NCI-H748 (cell line): ENCODE data around the gene TBC1D9B.

Experiments
- DNase-seq: peaks from one replicate; lab custom pipeline; 2025; ENCODE audit not compliant: unreplicated experiment; lab: John Stamatoyannopoulos, UW

The TBC1D9B gene

DNA sequence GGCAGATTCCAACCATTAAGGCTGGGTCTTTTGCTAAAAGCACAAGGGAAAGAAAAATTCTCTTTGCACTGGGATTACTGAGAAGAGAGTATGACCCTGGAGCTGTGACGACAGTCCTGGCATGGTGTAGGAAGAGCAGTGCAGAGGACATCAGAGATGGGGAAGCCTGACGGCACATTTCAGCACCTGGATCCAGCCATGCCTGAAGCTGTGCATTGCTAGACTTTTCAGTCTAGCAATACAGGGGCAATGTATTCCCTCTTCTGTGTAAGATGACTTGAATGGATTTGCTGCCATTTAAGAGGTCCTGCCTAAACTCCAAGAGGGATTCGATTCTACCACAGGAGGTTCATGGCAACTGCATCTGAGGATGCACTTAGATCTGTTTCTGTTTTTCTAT lies 36.7 kb downstream of the TBC1D9B start:
- no peak for DNase-seq

DNA sequence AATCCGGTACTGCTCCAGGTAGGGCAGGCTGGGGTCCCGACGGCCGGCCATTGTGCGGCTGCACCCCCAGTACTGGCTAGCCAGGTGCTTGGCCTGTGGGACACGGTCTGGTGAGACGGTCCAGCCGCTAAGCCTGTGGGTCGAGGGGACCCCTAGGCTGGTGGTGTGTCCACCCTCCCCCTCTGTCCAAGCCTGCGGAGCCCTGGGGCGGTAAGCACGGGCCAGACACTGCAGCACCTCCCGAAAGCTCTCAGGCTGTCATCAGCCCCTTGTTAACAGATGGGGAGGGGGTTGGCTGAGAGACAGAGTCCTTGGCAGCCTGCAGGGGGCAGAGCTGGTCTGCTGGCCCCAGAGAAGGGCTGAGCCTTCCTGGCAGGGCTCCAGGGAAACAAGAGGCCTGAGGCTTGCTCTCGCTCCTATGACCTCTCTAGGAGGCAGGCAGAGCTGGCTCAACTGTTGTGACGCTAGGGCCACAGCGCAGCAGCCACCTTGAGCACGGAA lies 37.2 kb downstream of the TBC1D9B start:
- DNase-seq: peak; percentile 43

DNA sequence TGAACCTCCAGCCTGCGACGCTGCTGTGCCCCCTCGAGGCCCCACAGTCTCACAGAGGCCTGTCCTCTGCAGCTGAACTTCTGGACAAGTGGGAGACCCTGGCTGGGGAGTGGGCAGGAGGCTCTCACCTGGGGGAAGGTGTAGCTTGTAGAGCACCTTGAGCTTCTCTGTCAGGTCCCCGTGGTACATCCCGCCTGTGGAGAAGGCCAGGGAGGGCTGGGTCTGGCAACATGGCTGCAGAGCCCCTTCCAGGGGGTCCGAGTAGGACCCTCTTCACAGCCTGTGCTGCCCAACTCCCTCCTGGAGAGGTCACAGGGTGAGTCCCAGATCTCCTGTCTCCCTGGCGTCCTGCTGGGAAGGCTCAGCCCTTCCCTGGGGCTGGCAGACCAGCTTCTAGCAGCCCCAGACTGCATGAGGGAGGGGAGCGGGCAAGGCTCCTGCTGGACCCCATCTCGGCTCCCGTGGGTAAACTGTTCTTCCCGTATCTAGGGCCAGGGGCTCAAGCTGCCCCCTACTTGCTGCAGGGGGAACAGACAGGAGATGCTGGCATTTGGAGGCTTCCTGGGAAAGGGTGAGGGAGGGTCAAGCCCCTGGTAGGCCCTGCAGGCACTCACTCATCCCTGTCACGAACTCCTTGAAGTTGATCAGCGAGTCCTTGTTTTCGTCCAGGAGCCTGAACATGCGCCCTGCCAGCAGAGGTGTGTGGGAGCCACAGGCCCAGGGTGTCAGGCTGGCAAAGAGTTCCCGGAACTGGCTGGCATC lies 37.9 kb downstream of the TBC1D9B start:
- no peak for DNase-seq

DNA sequence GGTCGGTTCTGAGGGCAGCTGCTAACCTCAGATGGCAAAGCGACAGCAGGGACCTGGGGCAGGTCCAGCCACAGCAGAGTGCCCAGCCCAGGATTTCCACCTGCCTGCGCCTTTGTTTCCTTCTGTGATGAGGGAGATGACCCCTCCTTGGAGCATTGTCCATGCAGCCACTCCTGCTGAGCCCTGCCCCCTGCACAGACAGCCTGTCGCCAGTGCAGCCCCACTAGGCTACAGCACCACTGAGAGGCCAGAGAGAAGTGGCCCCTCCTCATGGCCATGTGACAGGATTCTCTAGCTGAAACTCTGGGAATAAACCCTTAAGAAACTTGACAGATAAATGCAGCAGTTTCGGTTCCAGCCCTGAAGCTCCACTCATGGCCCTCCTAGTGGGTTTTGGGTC lies 38.6 kb downstream of the TBC1D9B start:
- peak; percentile 58 for DNase-seq

GRCh38 chr5:179868541-179868940 lies 39.2 kb downstream of the TBC1D9B start:
- no peak for DNase-seq

GRCh38 chr5:179867476-179867875 lies 40.2 kb downstream of the TBC1D9B start:
- DNase-seq: no peak

DNA sequence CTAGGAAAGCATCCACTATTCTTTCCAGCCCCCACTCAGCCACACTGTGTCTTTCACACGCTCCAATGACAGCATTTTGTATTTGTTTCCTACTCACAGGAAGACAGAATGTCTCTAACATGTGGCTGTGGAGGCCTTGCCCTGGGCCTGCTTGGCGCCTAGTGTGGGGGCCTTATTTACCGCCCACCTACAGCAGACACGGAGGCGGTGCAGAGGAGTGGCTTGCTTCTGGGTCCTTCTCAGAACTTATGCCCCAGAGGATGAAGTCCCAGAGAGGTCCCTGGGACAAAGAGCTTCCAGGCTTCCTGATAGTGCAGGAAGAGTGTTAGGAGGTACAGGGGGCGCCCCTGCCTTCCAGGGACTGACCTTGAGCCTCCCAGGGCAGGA lies 40.6 kb downstream of the TBC1D9B start:
- no peak for DNase-seq

GRCh38 chr5:179866241-179867078 lies 41.2 kb downstream of the TBC1D9B start:
- no peak for DNase-seq

DNA sequence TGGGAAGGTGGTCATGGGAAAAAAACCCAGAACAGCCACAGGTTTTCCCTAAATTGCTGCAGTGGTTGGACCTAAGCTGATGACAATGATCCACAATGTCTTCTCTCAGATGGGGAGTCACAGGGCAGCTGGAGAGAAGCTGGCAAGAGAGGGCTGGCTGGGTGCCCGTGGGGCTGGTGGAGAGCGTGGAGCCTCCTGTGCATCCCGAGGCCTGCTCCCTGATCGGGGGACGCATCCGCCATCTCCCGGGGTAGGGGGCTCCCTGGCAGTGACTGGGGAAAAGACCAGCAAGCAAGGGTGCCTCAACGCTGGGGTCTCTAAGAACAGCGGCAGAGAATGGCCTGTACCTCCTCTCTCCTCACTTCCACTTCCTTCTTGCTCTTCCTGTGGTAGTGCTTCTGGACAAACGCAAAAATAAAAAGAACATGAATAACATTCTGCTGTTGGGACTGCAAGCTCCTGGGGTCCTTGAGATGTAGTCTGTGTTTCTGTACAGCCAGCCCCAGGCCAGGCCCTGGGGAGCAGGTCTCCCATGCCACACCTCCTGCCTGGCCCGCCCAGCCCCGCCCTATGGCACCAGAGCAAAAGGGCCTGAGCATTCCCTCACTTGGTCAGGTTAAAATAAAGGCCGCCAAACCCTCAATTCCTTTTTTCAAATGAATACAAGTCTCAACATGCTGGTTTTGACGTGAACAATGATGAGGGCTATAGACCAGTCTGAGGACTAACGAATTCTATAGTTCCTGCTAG lies 42.0 kb downstream of the TBC1D9B start:
- no peak for DNase-seq

DNA sequence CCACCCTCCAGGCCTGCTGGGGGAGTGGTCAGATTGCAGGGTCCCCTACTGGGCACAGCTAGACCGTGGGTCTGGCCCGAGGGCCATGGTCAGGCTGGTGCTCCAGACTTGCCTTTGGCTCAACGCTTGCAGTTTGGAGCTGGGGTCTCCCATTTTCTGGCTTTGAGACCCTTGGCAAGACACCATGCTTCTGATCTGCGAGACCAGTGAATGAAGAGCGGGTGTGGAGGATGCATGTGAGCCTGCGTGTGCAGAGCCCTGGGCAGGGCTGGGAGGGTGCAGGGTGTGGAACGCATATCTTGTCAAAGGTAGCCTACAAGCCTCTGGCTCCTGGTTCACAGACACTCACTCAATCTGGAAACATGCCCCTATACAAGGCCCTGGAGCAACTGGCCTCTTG lies 43.0 kb downstream of the TBC1D9B start:
- no peak for DNase-seq

DNA sequence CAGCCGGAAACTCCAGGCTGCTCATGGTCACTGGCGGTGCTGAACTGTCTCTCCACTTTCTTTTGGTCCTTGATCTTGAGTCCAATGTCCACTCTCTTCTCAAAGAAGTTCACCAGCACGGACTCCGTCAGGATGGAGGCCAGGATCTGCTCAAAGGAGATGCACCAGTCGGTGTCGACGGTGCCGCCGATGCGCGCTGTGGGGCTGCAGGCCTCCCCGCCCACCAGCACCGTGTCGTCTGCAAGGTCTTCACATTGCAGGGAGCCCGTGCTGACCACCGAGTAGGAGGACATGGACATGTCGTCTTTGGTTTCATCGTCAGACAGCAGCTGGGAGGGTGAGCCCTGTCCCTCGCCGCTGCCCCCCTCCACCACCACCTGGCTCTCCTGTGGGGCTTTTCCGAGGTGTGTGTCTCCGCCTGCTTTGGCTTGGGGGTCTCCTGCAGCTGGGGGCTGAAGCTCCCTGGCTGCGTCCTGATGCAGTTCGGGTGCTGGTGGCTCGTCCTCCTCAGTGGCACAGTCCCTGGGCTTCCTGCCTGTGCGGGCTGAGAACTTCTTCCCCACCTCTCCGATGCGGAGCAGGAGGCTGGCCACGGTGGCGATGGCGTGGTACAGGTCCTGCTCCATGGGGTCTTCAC lies 44.1 kb downstream of the TBC1D9B start:
- DNase-seq: no peak

- DNase-seq: no peak
These were observed 44.8 kb downstream of the TBC1D9B start for GRCh38 chr5:179862891-179863290.

DNA sequence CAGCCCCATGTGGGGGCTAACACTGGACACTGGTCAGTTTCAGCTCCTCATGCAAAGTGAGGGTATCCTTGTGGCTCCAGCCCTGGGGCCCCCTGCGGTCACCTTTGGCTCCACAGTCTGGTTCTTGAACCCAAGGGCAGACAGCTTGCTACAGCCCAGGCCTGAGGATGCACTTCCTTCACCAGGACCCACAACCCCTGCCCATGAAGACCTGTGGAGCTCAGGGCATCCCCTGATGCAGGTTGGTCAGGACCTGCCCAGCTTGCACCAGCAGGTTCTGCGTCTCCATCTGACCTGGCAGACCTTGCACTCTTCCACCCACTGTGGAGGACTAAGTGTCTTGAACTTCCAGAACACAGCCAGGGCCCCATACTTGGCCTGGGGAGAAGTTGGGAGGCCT lies 45.4 kb downstream of the TBC1D9B start:
- no peak for DNase-seq

DNA sequence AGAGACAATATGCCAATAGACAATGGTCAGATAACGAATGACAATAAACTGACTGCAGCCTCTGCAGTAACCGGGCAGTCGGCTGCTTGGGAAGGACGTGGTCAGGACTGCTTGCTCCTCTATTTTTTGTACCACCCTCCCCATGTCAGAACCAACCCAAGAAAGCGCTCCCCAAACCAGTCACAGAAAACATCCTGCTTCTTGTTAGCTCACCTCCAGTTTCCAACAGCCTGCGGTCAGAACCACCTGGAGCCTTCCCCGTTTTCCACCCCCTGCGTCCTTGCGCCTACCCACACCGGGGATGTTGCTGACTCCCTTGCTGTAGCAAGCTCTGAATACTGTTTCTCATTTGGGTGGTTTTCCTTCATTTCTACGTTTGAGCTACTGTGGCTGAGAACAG lies 47.4 kb downstream of the TBC1D9B start:
- no peak for DNase-seq

- DNase-seq: peak; percentile 97
These were observed 48.9 kb downstream of the TBC1D9B start, which contains the start of gene MRNIP for GRCh38 chr5:179858586-179859427. Gene MRNIP, minus strand, starts transcription at chr5:179858817. Its CDS starts 21 bp downstream, at chr5:179858796.

DNA sequence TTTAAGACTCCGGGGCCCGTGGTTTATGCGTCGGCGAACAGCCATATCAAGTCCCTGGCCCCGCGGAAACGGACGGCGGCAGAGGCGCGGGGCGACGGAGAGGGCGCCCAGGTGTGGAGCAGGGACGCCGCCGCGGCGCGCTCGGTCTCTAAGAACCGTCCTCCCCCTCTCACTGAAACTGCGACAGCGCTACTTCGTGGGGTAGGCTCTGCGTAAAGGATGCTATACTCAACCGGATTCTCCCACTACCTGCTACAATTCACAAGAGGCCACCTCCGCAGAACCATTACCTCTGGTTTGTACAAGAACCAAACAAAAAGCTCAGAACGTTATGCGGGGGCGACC lies 49.5 kb downstream of the TBC1D9B start:
- DNase-seq: peak; percentile 74

- no peak for DNase-seq
These were observed 53.3 kb downstream of the TBC1D9B start for GRCh38 chr5:179854356-179854755.

DNA sequence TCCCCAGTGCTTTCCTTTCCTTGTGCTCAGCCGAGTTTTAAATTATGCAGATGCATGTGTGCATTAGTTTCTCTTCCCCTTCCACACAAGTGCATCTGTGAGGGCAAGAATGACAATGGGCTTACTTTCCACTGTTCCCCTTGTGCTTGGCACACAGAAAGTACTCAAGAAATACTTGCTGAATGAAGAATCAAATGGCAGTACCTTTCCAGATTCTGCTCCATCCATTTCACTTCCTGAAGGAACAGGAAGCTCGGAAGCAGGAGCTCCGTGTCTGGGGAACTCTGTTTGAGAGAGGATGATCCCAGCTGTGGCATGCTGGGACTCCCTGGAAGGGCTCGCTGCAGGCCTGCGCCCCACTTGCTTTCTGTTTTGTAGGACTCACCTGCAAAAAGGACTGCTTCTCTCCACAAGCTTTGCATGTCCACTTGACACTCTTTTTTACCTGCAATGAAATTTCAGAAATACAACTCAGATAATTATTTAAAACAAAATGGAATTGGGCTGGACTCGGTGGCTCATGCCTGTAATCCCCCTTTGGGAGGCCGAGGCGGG lies 54.6 kb downstream of the TBC1D9B start:
- DNase-seq: no peak

DNA sequence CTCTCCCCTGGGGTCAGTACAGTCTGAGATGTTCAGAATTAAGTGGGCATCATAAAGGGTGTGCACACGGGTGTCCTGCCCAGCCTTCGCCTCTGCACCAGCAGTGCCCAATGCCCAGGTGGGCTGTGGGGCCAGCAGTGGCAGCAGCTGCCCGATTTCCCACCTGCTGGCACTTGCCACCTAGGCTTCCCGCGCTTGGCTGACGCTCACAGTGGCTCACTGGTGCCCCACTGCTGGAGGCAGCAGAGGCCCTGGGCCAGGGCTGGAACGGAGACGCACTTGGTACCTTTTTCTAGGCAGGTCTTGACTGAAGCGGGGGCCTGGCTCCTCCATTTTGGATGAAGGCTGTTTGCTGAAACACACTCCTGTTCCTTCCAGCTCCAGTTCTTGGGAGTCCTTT lies 66.1 kb downstream of the TBC1D9B start:
- no peak for DNase-seq

- no peak for DNase-seq
These were observed 66.9 kb downstream of the TBC1D9B start for GRCh38 chr5:179840766-179841165.
